ENCODE data around the gene AUH.

- TF ChIP-seq CTCF (IDR thresholded peaks at IDR 0.05 in 4 of 5, conservative IDR thresholded peaks at IDR 0.05 in 1 of 5) (no peak), POLR2A (IDR thresholded peaks at IDR 0.05) (no peak)
Observed at GRCh38 chr9:91179237-91180138, 182.2 kb downstream of the AUH start.
